Body of pancreas (tissue), 4 donors: ENCODE measurements around the gene PKP2. TPM values are rescaled to one million over a fixed set of nuclear protein-coding genes. Genes with fewer than 3 reads are reported as not detected.

ENCODE experiments used
- ATAC-seq: fragments of 150-250 bp; one replicate; pipeline ENCODE4 v1.9.1; 2016
- DNase-seq, 4 donors: peaks; one replicate each; pipeline ENCODE4 v3.0.0-alpha.2; 2019
- H3K27ac ChIP-seq, 4 donors: fragments of 200-600 bp; sonication (generic); 1 replicate in 3 of 4; 2 replicates in 1 of 4; pipeline versions ENCODE4 v1.5.1 to v1.6.1; 2016 to 2019; ENCODE audit warnings: mild to moderate bottlenecking in 1 of 4, mixed read lengths in 1 of 4, moderate library complexity in 1 of 4
- H3K27me3 ChIP-seq, 2 donors: fragments of 200-600 bp; sonication (generic); one replicate each; pipeline ENCODE4 v1.6.0; 2016; ENCODE audit warnings: mild to moderate bottlenecking in 1 of 2
- H3K36me3 ChIP-seq, 2 donors: fragments of 200-600 bp; sonication (generic); replicated peaks in 1 of 2; 2 replicates each; pipeline ENCODE4 v1.5.1; 2016; ENCODE audit warnings: low read depth in 2 of 2; ENCODE audit not compliant: insufficient read depth in 1 of 2
- H3K4me1 ChIP-seq: fragments of 200-600 bp; sonication (generic); one replicate; pipeline ENCODE4 v1.6.0; 2016
- H3K4me3 ChIP-seq, 2 donors: fragments of 200-600 bp; sonication (generic); 1 replicate in 1 of 2; 2 replicates in 1 of 2; pipeline ENCODE4 v1.5.1; 2016 to 2019
- H3K9me3 ChIP-seq, 3 donors: fragments of 200-600 bp; sonication (generic); 1 replicate in 2 of 3; 2 replicates in 1 of 3; pipeline ENCODE4 v1.5.1; 2016
- CTCF ChIP-seq, 7 experiments: fragments of 450-650 bp in 4 of 7; fragments of 200-600 bp in 3 of 7; sonication (generic) in 3 of 7; IDR thresholded peaks; one replicate each; pipeline ENCODE4 v1.5.1; 2016 to 2019; ENCODE audit warnings: antibody characterized with exemption in 7 of 7
- POLR2A ChIP-seq, 3 donors: fragments of 450-650 bp; IDR thresholded peaks; one replicate each; pipeline ENCODE4 v1.6.1; 2016; ENCODE audit warnings: antibody characterized with exemption in 3 of 3, mild to moderate bottlenecking in 2 of 3
- WGBS, 2 donors: methylation state at CpG; one replicate each; pipeline ENCODE4 v1.1.5; 2017; 5-methylcytosine and 5-hydroxymethylcytosine counted together
- intact Hi-C: fragments of 100-400 bp; cut with DNase I; formaldehyde crosslinking; loops from one replicate; pipeline ENCODE4 v1.15.1; 2023
- total RNA-seq, 2 donors: library from RNA; depleted of rRNA; stranded (reverse); fragments of >200 nt; gene quantifications; one replicate each; pipeline ENCODE4 v1.1.0, GENCODE V29; 2016

PKP2 gene
- total RNA-seq, 2 donors from 2014 or later: 6.9 to 31.9 TPM

- DNase-seq: no peak
- Histone ChIP-seq H3K27ac (peak overlapping the region in 2 of 4 donors; percentile 12 to 55), H3K4me3 (no peak overlapping the region), H3K4me1 (peaks cover 9% of the 10 kb centered on the region), H3K36me3 (peaks cover 0 to 4% of the 10 kb centered on the region in 2 donors), H3K9me3 (no peaks in the 10 kb centered on the region), H3K27me3 (no peaks in the 10 kb centered on the region)
- ATAC-seq: no peak
- WGBS, 2 donors: 72 to 81% methylated on average over 8 of the region's 8 CpGs
- intact Hi-C loops: no loop called here
- TF ChIP-seq POLR2A (IDR thresholded peaks at IDR 0.05): no peak
- no peak for TF ChIP-seq CTCF (IDR thresholded peaks at IDR 0.05)
Observed at GRCh38 chr12:32821293-32821692, 75.3 kb downstream of the PKP2 start.

- H3K9me3 ChIP-seq: no peaks in the 10 kb centered on the region
- WGBS, 2 donors: 77 to 90% methylated on average over 2 of the region's 2 CpGs
- no peak overlapping the region for H3K4me3 ChIP-seq
- no peak for ATAC-seq
- H3K27me3 ChIP-seq: no peaks in the 10 kb centered on the region
- no peak overlapping the region for H3K27ac ChIP-seq
- TF ChIP-seq POLR2A (IDR thresholded peaks at IDR 0.05): no peak
- TF ChIP-seq CTCF (IDR thresholded peaks at IDR 0.05): no peak
- DNase-seq: no peak
- intact Hi-C loops: no loop called here
- H3K36me3 ChIP-seq: peaks cover 0 to 4% of the 10 kb centered on the region in 2 donors
- peaks cover 9% of the 10 kb centered on the region for H3K4me1 ChIP-seq
Observed at GRCh38 chr12:32820376-32820931, 76.1 kb downstream of the PKP2 start.

GRCh38 chr12:32819424-32819823 is 77.2 kb downstream of the PKP2 start:
- intact Hi-C loops: no loop called here
- Histone ChIP-seq H3K4me3 (no peak overlapping the region), H3K27me3 (no peaks in the 10 kb centered on the region), H3K27ac (no peak overlapping the region), H3K9me3 (no peaks in the 10 kb centered on the region), H3K4me1 (peaks cover 9% of the 10 kb centered on the region), H3K36me3 (peaks cover 0 to 4% of the 10 kb centered on the region in 2 donors)
- no peak for ATAC-seq
- TF ChIP-seq CTCF (IDR thresholded peaks at IDR 0.05) (no peak), POLR2A (IDR thresholded peaks at IDR 0.05) (no peak)
- DNase-seq: no peak

- no peak overlapping the region for H3K4me3 ChIP-seq
- H3K4me1 ChIP-seq: no peaks in the 10 kb centered on the region
- H3K36me3 ChIP-seq: no peaks in the 10 kb centered on the region
- 91 to 95% methylated on average over 7 of the region's 7 CpGs for WGBS, 2 donors
- intact Hi-C loops: no loop called here
- TF ChIP-seq CTCF (IDR thresholded peaks at IDR 0.05) (no peak), POLR2A (IDR thresholded peaks at IDR 0.05) (no peak)
- DNase-seq (no peak), ATAC-seq (no peak)
- no peaks in the 10 kb centered on the region for H3K9me3 ChIP-seq
- no peaks in the 10 kb centered on the region for H3K27me3 ChIP-seq
- H3K27ac ChIP-seq: no peak overlapping the region
Observed at GRCh38 chr12:32811686-32812392, 84.7 kb downstream of the PKP2 start.

- WGBS, 2 donors: 100% methylated on average over 1 of the region's 1 CpG
- TF ChIP-seq CTCF (IDR thresholded peaks at IDR 0.05): no peak
- TF ChIP-seq POLR2A (IDR thresholded peaks at IDR 0.05): no peak
- Histone ChIP-seq H3K27me3 (no peaks in the 10 kb centered on the region), H3K27ac (no peak overlapping the region), H3K4me3 (no peak overlapping the region), H3K36me3 (no peaks in the 10 kb centered on the region), H3K4me1 (no peaks in the 10 kb centered on the region), H3K9me3 (no peaks in the 10 kb centered on the region)
- intact Hi-C loops: no loop called here
- no peak for DNase-seq
- ATAC-seq: no peak
Observed at GRCh38 chr12:32809846-32810245, 86.7 kb downstream of the PKP2 start.
